B cell (primary cell): ENCODE results near the gene OTUD3.

Source experiments
- CTCF ChIP-seq: fragments of 200-600 bp; IDR thresholded peaks from one replicate; pipeline ENCODE4 v1.8.0; 2022; ENCODE audit warnings: antibody characterized with exemption, mild to moderate bottlenecking
- EZH2 ChIP-seq: IDR thresholded peaks from 2 replicates; pipeline ENCODE4 v1.6.1; 2012; ENCODE audit warnings: borderline replicate concordance, low read depth, mild to moderate bottlenecking, moderate library complexity, low read length; ENCODE audit not compliant: insufficient read depth, poor library complexity, severe bottlenecking

- TF ChIP-seq EZH2 (no peak), CTCF (no peak)
Observed at GRCh38 chr1:19940486-19941205, 58.5 kb downstream of the OTUD3 start.
